Activated CD8-positive, alpha-beta memory T cell treated with anti-CD3 and anti-CD28 coated beads for 36 hours (primary cell): ENCODE data around the gene HMX3. TPM values are rescaled to one million over a fixed set of nuclear protein-coding genes. Genes with fewer than 3 reads are reported as not detected.

Source experiments
- CTCF ChIA-PET: fragments of 350-600 bp; sonication (Branson Sonifier 250); formaldehyde crosslinking; loops from one replicate; lab custom pipeline; 2021; ENCODE audit warnings: antibody characterized with exemption; lab: Charles Lee
- POLR2A ChIA-PET: fragments of 350-600 bp; sonication (Branson Sonifier 250); formaldehyde crosslinking; loops from one replicate; lab custom pipeline; 2021; ENCODE audit warnings: antibody characterized with exemption; lab: Charles Lee
- total RNA-seq, 2 experiments: library from RNA; stranded (reverse); gene quantifications; one replicate each; pipeline ENCODE4 v1.2.3, GENCODE V29; 2021

Gene HMX3
- total RNA-seq = under 1 TPM; 0.25 to 0.42 TPM

DNA sequence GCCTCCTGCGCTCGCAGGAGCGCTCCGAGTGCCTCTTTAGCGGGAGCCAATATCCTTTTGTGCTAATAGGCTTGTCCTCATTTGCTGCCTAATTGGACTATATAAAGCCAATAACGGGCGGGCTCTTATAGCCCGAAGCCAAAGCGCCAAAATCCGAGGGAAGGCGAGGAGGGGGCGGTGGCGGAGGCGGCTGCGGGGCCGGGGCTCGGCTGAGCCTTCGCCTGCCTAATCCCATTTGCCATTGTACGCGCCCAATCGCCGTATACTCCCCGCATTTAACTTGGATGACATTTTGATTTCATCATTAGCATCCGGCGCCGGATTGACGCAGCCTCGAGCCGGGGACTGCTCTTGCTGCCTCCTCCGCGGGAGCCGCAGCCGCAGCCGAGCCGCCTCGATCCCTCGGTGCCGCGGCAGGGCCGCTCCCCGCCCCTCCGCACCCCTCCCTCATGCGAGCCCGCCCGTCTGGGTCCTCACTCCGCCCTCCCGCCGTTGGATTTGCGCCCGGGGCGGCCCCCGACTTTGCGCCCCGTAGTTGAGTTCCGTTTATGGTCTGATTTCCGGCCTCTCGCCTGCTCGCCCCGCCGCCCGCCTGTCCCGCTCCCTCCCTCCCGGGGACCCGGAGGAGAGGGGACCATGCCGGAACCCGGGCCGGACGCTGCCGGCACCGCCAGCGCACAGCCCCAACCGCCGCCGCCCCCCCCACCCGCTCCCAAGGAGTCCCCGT lies at the start of gene HMX3:
TSS of gene HMX3 (plus strand) at position 556 of the 727 bp plus-strand sequence. CDS start at position 637, 81 bp downstream.
- ChIA-PET CTCF (no interaction called here), POLR2A (no interaction called here)

GRCh38 chr10:123086281-123086680 lies 49.5 kb upstream of the HMX3 start:
- CTCF ChIA-PET = no interaction called here
- POLR2A ChIA-PET = no interaction called here

DNA sequence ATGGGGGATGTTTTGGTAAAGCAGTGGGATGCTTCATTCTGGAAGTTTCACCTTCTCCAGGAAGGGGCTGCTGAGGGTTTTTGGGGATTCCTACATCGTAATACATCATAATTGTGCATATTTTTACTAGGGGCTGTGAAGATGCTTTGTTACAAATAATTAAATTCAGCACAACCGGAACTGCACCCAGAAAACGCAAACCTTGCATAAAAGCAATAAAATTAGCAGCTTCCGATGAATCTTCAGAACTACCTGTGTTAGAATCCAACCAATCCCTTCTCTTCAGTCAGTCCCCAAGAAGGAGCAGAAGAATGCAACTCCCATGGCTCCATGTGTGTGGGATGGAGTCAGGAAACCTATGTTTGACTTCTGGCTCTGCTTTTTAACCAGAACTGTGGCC lies 48.4 kb upstream of the HMX3 start:
- CTCF ChIA-PET = no interaction called here
- POLR2A ChIA-PET = no interaction called here

- ChIA-PET CTCF (no interaction called here), POLR2A (no interaction called here)
Measured at GRCh38 chr10:123087786-123088185, 48.0 kb upstream of the HMX3 start.

GRCh38 chr10:123092635-123093414 lies 42.9 kb upstream of the HMX3 start:
- CTCF ChIA-PET = no interaction called here
- POLR2A ChIA-PET = no interaction called here

GRCh38 chr10:123093489-123093888 lies 42.3 kb upstream of the HMX3 start:
- POLR2A ChIA-PET = no interaction called here
- CTCF ChIA-PET = no interaction called here

DNA sequence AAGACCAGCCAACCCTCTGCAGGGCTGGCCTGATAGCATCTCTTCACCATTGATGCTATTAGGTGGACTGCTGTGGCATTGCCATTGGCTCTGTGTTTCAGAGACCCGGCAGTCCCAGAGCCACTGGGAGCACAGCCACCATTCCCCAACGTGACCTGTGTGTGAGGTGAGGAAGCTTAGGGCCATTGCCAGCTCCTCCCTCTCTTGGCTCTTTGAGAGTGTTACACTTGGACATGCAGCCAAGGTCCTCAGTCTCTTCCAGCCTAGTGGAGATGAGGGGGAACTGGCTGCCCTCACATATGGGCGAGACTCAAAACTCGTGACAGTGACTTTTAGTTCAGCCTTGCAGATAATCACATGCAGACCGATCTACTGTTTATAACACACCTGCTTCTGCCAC lies 39.3 kb upstream of the HMX3 start:
- POLR2A ChIA-PET = no interaction called here
- CTCF ChIA-PET = no interaction called here

GRCh38 chr10:123097039-123097438 lies 38.7 kb upstream of the HMX3 start:
- ChIA-PET POLR2A (no interaction called here), CTCF (no interaction called here)

DNA sequence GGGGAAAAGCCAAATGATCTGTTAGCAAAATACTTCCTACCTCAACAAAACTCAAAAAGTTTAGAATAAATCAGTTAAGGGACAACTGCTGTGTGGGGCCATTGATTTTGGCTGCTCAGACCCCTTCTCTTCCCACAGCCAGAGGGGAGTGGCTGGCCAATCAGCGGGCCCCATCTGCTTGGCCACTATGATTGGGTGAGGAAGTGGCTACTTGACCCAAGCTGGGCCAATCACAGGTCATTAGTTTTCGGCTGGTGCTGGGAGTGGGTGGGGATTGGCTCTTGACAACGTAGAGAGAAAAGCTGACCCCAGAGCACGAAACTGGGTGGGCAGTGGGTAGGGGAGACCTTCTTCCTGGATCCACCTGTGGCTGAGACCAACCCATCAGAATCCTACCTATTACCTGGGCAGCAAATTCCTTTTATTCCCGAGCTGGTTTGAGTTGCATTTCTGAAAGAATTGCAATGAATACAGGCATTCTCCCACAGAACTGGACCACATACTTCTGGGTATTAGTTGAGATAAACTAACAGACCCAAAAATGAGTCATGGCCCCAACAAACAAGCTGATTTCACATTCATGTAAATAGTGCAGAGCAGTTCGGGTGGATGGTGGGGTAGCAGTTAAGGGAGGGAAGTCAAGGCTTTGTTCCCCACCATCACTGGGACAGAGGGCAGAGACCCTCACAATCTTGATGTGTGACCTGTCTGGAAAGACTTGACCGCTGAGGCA lies 35.6 kb upstream of the HMX3 start:
- POLR2A ChIA-PET = no interaction called here
- CTCF ChIA-PET = no interaction called here

DNA sequence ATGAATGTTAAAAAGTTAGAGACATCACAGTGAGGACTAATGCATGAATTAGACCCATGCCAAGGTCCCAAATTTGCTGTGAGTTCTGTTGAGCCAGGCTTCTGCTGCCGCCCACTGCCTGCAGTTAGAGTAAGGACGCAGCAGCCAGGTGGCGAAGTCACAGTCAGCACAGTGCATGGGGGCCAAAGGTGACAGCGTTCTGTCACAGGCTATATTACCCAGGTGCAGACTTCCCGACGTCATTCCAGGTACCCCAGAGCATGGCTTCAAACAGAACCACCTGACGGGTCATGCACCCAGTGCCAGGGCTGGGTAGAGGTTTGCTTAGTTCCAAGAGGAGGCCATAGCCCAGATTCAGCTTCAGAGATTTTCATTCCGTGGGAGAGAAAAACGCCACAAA lies 33.9 kb upstream of the HMX3 start:
- ChIA-PET POLR2A (no interaction called here), CTCF (no interaction called here)

DNA sequence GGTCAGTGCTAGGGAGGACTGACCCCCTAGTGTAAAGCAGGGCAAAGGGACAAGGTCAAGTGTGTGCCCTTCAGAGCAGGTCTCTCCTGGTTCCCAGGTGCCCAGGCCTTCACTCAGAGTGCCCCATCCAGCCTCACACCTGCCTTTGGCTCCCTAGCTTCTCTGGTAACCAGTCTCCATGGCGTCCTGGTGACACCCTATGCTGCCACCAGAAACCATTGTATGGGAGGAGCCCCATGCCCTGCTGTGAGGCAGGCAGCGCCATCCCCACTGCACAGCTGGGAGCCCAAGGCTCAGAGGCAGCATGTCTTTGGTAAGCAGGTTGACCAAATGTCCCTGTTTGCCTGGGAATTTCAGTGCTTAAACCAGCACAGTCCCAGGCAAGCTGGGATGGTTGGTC lies 33.1 kb upstream of the HMX3 start:
- ChIA-PET CTCF (no interaction called here), POLR2A (no interaction called here)

DNA sequence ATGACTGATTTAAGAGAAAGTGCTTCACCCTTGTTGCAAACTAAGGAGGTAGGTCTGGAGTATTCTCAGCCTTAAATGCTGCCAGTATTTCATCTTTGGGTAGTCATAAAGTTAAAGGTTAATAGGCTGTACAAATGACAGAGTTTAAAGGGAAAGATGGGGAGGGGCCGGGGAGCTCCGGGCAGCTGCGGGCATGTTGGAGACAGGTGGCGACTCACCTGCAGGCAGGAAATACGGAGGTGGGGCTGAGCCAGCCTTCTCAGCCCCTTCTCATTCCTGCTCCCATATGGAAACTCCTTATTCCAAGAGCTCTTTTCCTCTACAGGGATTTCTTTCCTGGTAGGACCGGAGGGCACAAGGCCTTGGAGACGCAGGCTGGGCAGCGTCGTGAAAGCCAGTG lies 31.8 kb upstream of the HMX3 start:
- POLR2A ChIA-PET = no interaction called here
- CTCF ChIA-PET = no interaction called here

GRCh38 chr10:123109466-123109865 lies 26.3 kb upstream of the HMX3 start:
- ChIA-PET CTCF (no interaction called here), POLR2A (no interaction called here)

- CTCF ChIA-PET = no interaction called here
- POLR2A ChIA-PET = no interaction called here
Measured at GRCh38 chr10:123117644-123118417, 17.9 kb upstream of the HMX3 start.

DNA sequence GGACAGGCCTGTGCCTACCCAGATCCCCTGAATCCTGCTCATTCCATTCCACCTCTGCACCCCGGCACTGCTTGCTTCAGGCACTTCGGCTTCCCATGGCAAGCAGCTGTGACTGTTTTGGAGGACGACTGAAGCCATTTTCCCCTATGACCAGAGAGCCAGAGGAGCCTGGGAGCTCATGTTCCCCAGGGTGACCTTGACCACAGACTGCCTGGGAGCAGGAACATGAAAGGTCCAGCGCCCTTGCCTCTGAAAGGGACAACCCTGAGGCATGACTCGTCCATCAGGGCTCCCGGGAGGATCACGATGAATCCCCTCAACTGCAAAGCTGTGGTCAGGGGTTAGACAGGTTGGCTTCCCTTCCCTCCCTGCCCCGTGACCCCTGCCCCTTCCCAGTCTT lies 16.7 kb upstream of the HMX3 start:
- CTCF ChIA-PET = no interaction called here
- POLR2A ChIA-PET = no interaction called here

GRCh38 chr10:123126246-123126645 lies 9.5 kb upstream of the HMX3 start:
- POLR2A ChIA-PET = no interaction called here
- CTCF ChIA-PET = no interaction called here

DNA sequence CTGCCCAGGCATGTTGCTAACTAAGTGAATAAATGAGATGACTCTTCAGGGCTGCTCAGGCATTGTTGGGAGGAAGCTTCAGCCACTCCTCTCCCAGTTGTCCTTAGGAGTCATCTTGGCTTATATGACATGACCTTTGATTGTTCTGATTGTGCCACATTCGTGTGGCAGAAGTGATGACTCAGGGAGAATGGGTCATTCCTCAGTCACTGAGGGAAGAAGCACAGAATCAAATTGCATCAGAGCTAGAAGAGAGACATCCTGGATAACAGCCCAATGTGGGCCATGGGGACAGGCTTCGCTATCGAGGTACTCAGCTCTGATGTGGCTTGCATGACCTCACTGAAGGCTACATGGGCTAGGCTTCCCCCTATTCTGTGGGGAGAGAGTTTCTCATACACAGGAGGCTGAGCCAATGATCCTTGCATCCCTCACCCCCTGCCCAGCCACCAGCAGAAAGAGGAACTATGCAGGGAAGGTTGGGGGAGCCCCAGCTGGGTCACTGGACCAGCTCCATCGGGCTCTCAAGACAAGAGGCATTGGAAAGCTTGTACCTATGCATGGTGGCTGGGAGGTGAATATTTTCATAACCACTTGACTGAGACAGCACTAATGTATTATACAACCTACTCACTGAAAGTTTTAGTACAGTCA lies 6.0 kb upstream of the HMX3 start:
- CTCF ChIA-PET = no interaction called here
- POLR2A ChIA-PET = no interaction called here

DNA sequence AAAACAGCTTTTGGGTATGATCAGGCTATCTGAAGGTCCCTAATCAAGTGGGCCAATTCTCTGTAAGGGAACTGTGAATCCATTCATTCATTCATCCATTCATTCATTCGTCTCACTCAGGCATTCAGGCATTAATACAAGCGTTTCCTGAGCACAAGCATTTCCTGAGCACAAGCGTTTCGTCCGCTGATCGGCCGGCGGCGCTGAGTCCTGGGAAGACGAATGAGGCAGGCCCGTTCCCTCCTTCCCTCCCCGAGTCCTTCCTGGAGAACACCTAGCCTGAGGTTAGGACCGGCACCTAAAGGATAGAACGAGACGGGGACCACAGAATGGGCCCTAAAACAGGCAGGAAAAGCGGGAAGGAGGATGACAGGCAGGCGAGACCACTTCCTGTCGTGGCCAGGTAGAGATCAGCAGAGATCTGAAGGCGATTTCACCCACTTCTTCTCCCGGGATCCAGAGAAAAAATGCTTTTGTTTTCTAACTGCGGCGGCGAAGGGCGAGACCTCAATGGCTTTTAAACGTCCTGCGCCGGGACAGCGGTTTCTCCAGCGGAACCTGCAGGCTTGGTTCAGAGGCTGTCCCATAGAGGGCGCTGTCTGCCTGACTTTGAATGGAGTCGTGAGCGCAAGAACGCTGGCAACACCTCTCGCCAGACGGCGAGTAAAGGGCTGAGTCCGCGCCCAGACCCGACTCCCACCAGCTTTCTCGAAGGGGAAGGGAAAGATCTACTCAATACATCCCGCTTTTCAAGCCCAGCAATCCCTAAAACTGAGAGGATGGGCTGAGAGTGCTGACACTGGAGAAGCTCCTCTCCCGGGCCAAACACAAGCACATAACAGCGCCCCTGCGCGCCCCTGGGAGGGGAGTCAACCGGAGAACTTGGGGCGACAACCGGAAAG lies 2.9 kb upstream of the HMX3 start:
- POLR2A ChIA-PET = interaction anchor here (0.6 kb wide), 1 partner anchor 11 kb away, joined by 4 read pairs; no protein-coding TSS in a partner anchor
- CTCF ChIA-PET = interaction anchor here (0.8 to 3.6 kb wide), 11 partner anchors 12 to 430 kb away, joined by 3 to 21 read pairs (median 4); no protein-coding TSS in a partner anchor
